CD14-positive monocyte (primary cell): Measurements from ENCODE around the gene SEPTIN2. TPM values are rescaled to one million over a fixed set of nuclear protein-coding genes. Genes with fewer than 3 reads are reported as not detected.

Experiments
- DNase-seq, 3 donors: peaks; one replicate each; pipeline ENCODE4 v3.0.0-alpha.2; 2011 to 2022
- H2AFZ ChIP-seq: 2 replicates; pipeline ENCODE4 v1.6.0; 2012; ENCODE audit warnings: mild to moderate bottlenecking, low read depth, low read length, inconsistent platforms; ENCODE audit not compliant: insufficient read depth, poor library complexity, severe bottlenecking
- H3K27ac ChIP-seq, 2 donors: 1 replicate in 1 of 2; 2 replicates in 1 of 2; pipeline ENCODE4 v1.5.1; 2012 to 2013; ENCODE audit warnings: low read length in 2 of 2, control low read depth in 1 of 2, inconsistent platforms in 1 of 2, low read depth in 1 of 2, mild to moderate bottlenecking in 1 of 2
- H3K27me3 ChIP-seq, 2 donors: one replicate each; pipeline versions ENCODE4 v1.6.0 to v1.6.1; 2011 to 2013; ENCODE audit warnings: low read length in 2 of 2; ENCODE audit not compliant: control insufficient read depth in 2 of 2, insufficient read depth in 2 of 2
- H3K36me3 ChIP-seq, 2 donors: replicated peaks in 1 of 2; 1 replicate in 1 of 2; 2 replicates in 1 of 2; pipeline versions ENCODE4 v1.5.1 to v1.6.1; 2012 to 2013; ENCODE audit warnings: low read length in 2 of 2, control low read depth in 1 of 2, inconsistent platforms in 1 of 2, mild to moderate bottlenecking in 1 of 2; ENCODE audit not compliant: insufficient read depth in 2 of 2, control insufficient read depth in 1 of 2
- H3K4me1 ChIP-seq, 2 donors: 1 replicate in 1 of 2; 2 replicates in 1 of 2; pipeline versions ENCODE4 v1.5.1 to v1.6.1; 2012 to 2013; ENCODE audit warnings: low read length in 2 of 2, control low read depth in 1 of 2, inconsistent platforms in 1 of 2, mild to moderate bottlenecking in 1 of 2, moderate library complexity in 1 of 2; ENCODE audit not compliant: insufficient read depth in 2 of 2, control insufficient read depth in 1 of 2
- H3K4me2 ChIP-seq: replicated peaks from 2 replicates; pipeline ENCODE3; 2012; ENCODE audit warnings: low read length, moderate library complexity, mild to moderate bottlenecking; ENCODE audit not compliant: poor library complexity, severe bottlenecking; ENCODE audit errors: extremely low read depth
- H3K4me3 ChIP-seq, 3 experiments: fragments of 200-600 bp in 1 of 3; sonication (generic) in 1 of 3; replicated peaks in 1 of 3; 1 replicate in 2 of 3; 2 replicates in 1 of 3; pipeline ENCODE4 v1.5.1; 2011 to 2013; ENCODE audit warnings: low read length in 3 of 3, mild to moderate bottlenecking in 3 of 3, control low read depth in 2 of 3, low read depth in 2 of 3, inconsistent platforms in 1 of 3, moderate library complexity in 1 of 3
- H3K79me2 ChIP-seq: 2 replicates; pipeline ENCODE4 v1.6.0; 2012; ENCODE audit warnings: mild to moderate bottlenecking, control low read depth, inconsistent platforms, low read length, moderate library complexity; ENCODE audit not compliant: insufficient read depth
- H3K9ac ChIP-seq: 2 replicates; pipeline ENCODE4 v1.6.0; 2017; ENCODE audit warnings: low read length, mild to moderate bottlenecking; ENCODE audit not compliant: insufficient read depth, poor library complexity, severe bottlenecking
- H3K9me3 ChIP-seq, 2 donors: replicated peaks in 1 of 2; 1 replicate in 1 of 2; 2 replicates in 1 of 2; pipeline versions ENCODE4 v1.5.1 to v1.6.1; 2012 to 2013; ENCODE audit warnings: low read length in 2 of 2, control low read depth in 1 of 2; ENCODE audit not compliant: control insufficient read depth in 1 of 2, insufficient read depth in 1 of 2
- H4K20me1 ChIP-seq: 2 replicates; pipeline ENCODE4 v1.6.0; 2012; ENCODE audit warnings: mild to moderate bottlenecking, low read length, control low read depth, moderate library complexity; ENCODE audit not compliant: insufficient read depth
- H3K27ac Mint-ChIP-seq, 7 donors: one replicate each; pipeline ENCODE4 v1.8.0; 2020; ENCODE audit warnings: mild to moderate bottlenecking in 7 of 7, mixed read lengths in 7 of 7, moderate library complexity in 6 of 7, inconsistent platforms in 2 of 7
- H3K27me3 Mint-ChIP-seq, 3 donors: one replicate each; pipeline ENCODE4 v1.8.0; 2021 to 2022; ENCODE audit warnings: low read depth in 3 of 3, mild to moderate bottlenecking in 3 of 3, mixed read lengths in 3 of 3, moderate library complexity in 3 of 3, inconsistent platforms in 1 of 3
- H3K36me3 Mint-ChIP-seq, 2 donors: one replicate each; pipeline ENCODE4 v1.8.0; 2020; ENCODE audit warnings: mixed read lengths in 2 of 2, inconsistent platforms in 1 of 2, mild to moderate bottlenecking in 1 of 2
- H3K4me1 Mint-ChIP-seq: one replicate; pipeline ENCODE4 v1.8.0; 2020; ENCODE audit warnings: mild to moderate bottlenecking, mixed read lengths
- H3K4me3 Mint-ChIP-seq, 2 donors: one replicate each; pipeline ENCODE4 v1.8.0; 2020; ENCODE audit warnings: mild to moderate bottlenecking in 2 of 2, mixed read lengths in 2 of 2, moderate library complexity in 1 of 2
- H3K9me3 Mint-ChIP-seq, 7 donors: one replicate each; pipeline ENCODE4 v1.8.0; 2020 to 2022; ENCODE audit warnings: mixed read lengths in 7 of 7, mild to moderate bottlenecking in 6 of 7, moderate library complexity in 6 of 7, inconsistent platforms in 2 of 7
- CTCF ChIP-seq: fragments of 200-600 bp; IDR thresholded peaks from one replicate; pipeline ENCODE4 v1.8.0; 2022; ENCODE audit warnings: antibody characterized with exemption, mild to moderate bottlenecking
- WGBS: methylation state at CpG from one replicate; pipeline ENCODE4 v1.1.5; 2013; ENCODE audit warnings: missing lambda C conversion rate; ENCODE audit not compliant: insufficient coverage; 5-methylcytosine and 5-hydroxymethylcytosine counted together
- intact Hi-C, 2 donors: fragments of 100-400 bp; cut with micrococcal nuclease; formaldehyde crosslinking; loops; one replicate each; pipeline versions ENCODE4 v1.15.0 to v1.15.1; 2023
- polyA plus RNA-seq, 3 donors: library from polyadenylated mRNA; depleted of rRNA in 1 of 3; unstranded in 2 of 3; stranded (reverse) in 1 of 3; fragments of 300-500 nt in 2 of 3; fragments of >200 nt in 1 of 3; fragmentation: Illumina TruSeq in 2 of 3; gene quantifications; 1 replicate in 2 of 3; 2 replicates in 1 of 3; pipeline ENCODE4 v1.2.3, GENCODE V29; 2012 to 2021

The SEPTIN2 gene
- polyA plus RNA-seq, 3 donors = 195 to 207 (median 203) TPM

GRCh38 chr2:241340631-241341163, 25.0 kb downstream of the SEPTIN2 start:
- DNase-seq = no peak
- Histone ChIP-seq H2AFZ (no peak overlapping the region), H3K36me3 (peaks cover 84 to 95% of the 10 kb centered on the region in 2 donors), H3K79me2 (peaks cover 5% of the 10 kb centered on the region), H3K27me3 (no peaks in the 10 kb centered on the region), H3K27ac (no peak overlapping the region), H3K9me3 (no peaks in the 10 kb centered on the region), H3K4me3 (no peak overlapping the region), H3K4me2 (no peak overlapping the region), H3K9ac (no peak overlapping the region), H3K4me1 (no peaks in the 10 kb centered on the region), H4K20me1 (peaks cover 55% of the 10 kb centered on the region)
- Mint-ChIP-seq H3K4me3 (no peak overlapping the region), H3K27ac (peak overlapping the region in 4 of 7 donors; percentile 5 to 69 (median 32)), H3K36me3 (peaks cover 82 to 93% of the 10 kb centered on the region in 2 donors), H3K9me3 (no peaks in the 10 kb centered on the region), H3K27me3 (no peaks in the 10 kb centered on the region), H3K4me1 (peaks cover 3% of the 10 kb centered on the region)
- TF ChIP-seq CTCF = no peak
- 59% methylated on average over 2 of the region's 3 CpGs for WGBS
- intact Hi-C loops = no loop called here

GRCh38 chr2:241344925-241345651, 29.4 kb downstream of the SEPTIN2 start:
- peak overlapping the region in 1 of 7 donors; percentile 47 for H3K27ac Mint-ChIP-seq
- H3K79me2 ChIP-seq = no peaks in the 10 kb centered on the region
- peaks cover 26% of the 10 kb centered on the region for H4K20me1 ChIP-seq
- H3K9ac ChIP-seq = no peak overlapping the region
- H3K4me2 ChIP-seq = no peak overlapping the region
- H3K9me3 Mint-ChIP-seq = no peaks in the 10 kb centered on the region
- H3K27me3 ChIP-seq = no peaks in the 10 kb centered on the region
- H3K4me1 ChIP-seq = no peaks in the 10 kb centered on the region
- no peak overlapping the region for H3K4me3 ChIP-seq
- intact Hi-C loops = no loop called here
- H3K4me1 Mint-ChIP-seq = no peaks in the 10 kb centered on the region
- H3K9me3 ChIP-seq = no peaks in the 10 kb centered on the region
- H3K27me3 Mint-ChIP-seq = no peaks in the 10 kb centered on the region
- H2AFZ ChIP-seq = no peak overlapping the region
- no peak overlapping the region for H3K27ac ChIP-seq
- no peak overlapping the region for H3K4me3 Mint-ChIP-seq
- H3K36me3 ChIP-seq = peaks cover 93 to 99% of the 10 kb centered on the region in 2 donors
- WGBS = 100% methylated on average over 4 of the region's 9 CpGs
- no peak for TF ChIP-seq CTCF
- peaks cover 85 to 98% of the 10 kb centered on the region in 2 donors for H3K36me3 Mint-ChIP-seq
- DNase-seq = no peak
